Left ventricle myocardium superior (tissue), 1 donor: ENCODE measurements around the gene PREB. TPM values are rescaled to one million over a fixed set of nuclear protein-coding genes. Genes with fewer than 3 reads are reported as not detected.
"Not testable (repeated sequence)": the region's sequence is repeated elsewhere in the genome, so short reads cannot be mapped to it uniquely, and the experiment has no call there.

Source experiments
- ATAC-seq: fragments of 200-7000 bp; cut with Tn5 transposase; one replicate; pipeline ENCODE4 v1.9.1; 2020; ENCODE audit warnings: mild to moderate bottlenecking, moderate library complexity
- DNase-seq: peaks from one replicate; pipeline ENCODE4 v3.0.0-alpha.2; 2020
- intact Hi-C: fragments of 100-400 bp; cut with micrococcal nuclease; formaldehyde crosslinking; loops from one replicate; pipeline ENCODE4 v1.11.0; 2022
- long read RNA-seq: library from polyadenylated mRNA; unstranded; transcript quantifications from one replicate; pipeline ENCODE4 v2.0.0, GENCODE V29; 2021
- total RNA-seq: library from RNA; stranded (reverse); fragmentation: NEBNext Ultra II Directional; extraction: Animal tissue kit (Norgen Biotek cat#: 25700); gene quantifications from one replicate; pipeline ENCODE4 v1.2.1, GENCODE V29; 2021
- donor health status: DM: no; HTN: yes; CAD: no; lungs with severe emphysema.

Gene PREB
- total RNA-seq = 51.1 TPM
- long read RNA-seq, transcript PREB-201 (9 exons, 2,166 nt) = major isoform, 103 of 140 reads
- long read RNA-seq, transcript PREB-202 (8 exons, 1,910 nt) = minor isoform, 7 of 140 reads
- long read RNA-seq, partial matches to known transcripts = 18 of 140 reads
- long read RNA-seq, other reads (novel, unspliced or antisense) = 12 of 140 reads

GRCh38 chr2:27133905-27134780, at the start of gene PREB:
PREB (minus strand) TSS chr2:27134636; CDS start chr2:27134421, 215 bp downstream.
- intact Hi-C loops = no loop called here
- DNase-seq = peak; percentile 99
- peak; percentile 96 for ATAC-seq

- peak; percentile 43 for DNase-seq
- peak; percentile 75 for ATAC-seq
- intact Hi-C loops = loop anchor here (10.0 kb wide), 1 partner anchor 89 kb away; no protein-coding TSS in a partner anchor
These were observed 49.7 kb upstream of the PREB start for GRCh38 chr2:27184115-27184514.

- DNase-seq (no peak), ATAC-seq (no peak)
- intact Hi-C loops = loop anchor here (10.0 kb wide), 1 partner anchor 88 kb away; no protein-coding TSS in a partner anchor
These were observed 47.9 kb upstream of the PREB start for GRCh38 chr2:27182346-27182745.

- DNase-seq (no peak), ATAC-seq (no peak)
- intact Hi-C loops = no loop called here
These were observed 45.0 kb upstream of the PREB start for GRCh38 chr2:27179344-27180000.

- intact Hi-C loops = no loop called here
- no peak for ATAC-seq
These were observed 44.0 kb upstream of the PREB start for GRCh38 chr2:27178469-27178868.

GRCh38 chr2:27177441-27178351, 43.3 kb upstream of the PREB start:
- ATAC-seq (no peak), DNase-seq (no peak)
- intact Hi-C loops = no loop called here

More at GRCh38 chr2:27178469-27178868, 44.0 kb upstream of the PREB start:
- DNase-seq = no peak

- ATAC-seq = not testable (repeated sequence)
These were observed 41.3 kb upstream of the PREB start for GRCh38 chr2:27175781-27176180.

GRCh38 chr2:27175330-27175729, 40.9 kb upstream of the PREB start:
- DNase-seq (no peak), ATAC-seq (no peak)
- intact Hi-C loops = no loop called here

More at GRCh38 chr2:27175781-27176180, 41.3 kb upstream of the PREB start:
- intact Hi-C loops, DNase-seq: not testable (repeated sequence)

GRCh38 chr2:27174638-27175037, 40.2 kb upstream of the PREB start:
- DNase-seq (no peak), ATAC-seq (no peak)
- intact Hi-C loops = no loop called here

GRCh38 chr2:27171351-27171848, 37.0 kb upstream of the PREB start:
- DNase-seq = no peak
- ATAC-seq = no peak
- intact Hi-C loops = no loop called here

- no peak for DNase-seq
- no peak for ATAC-seq
- intact Hi-C loops = no loop called here
These were observed 36.3 kb upstream of the PREB start for GRCh38 chr2:27170581-27171337.

- intact Hi-C loops = no loop called here
- ATAC-seq = no peak
- no peak for DNase-seq
These were observed 30.7 kb upstream of the PREB start for GRCh38 chr2:27164960-27165763.

GRCh38 chr2:27162151-27163121, 28.0 kb upstream of the PREB start:
- ATAC-seq (no peak), DNase-seq (no peak)
- intact Hi-C loops = no loop called here

GRCh38 chr2:27160191-27160590, 25.8 kb upstream of the PREB start:
- DNase-seq (no peak), ATAC-seq (no peak)
- intact Hi-C loops = no loop called here

GRCh38 chr2:27159271-27159670, 24.8 kb upstream of the PREB start:
- intact Hi-C loops = no loop called here
- no peak for DNase-seq
- ATAC-seq = no peak

- intact Hi-C loops = no loop called here
- no peak for DNase-seq
- no peak for ATAC-seq
These were observed 24.0 kb upstream of the PREB start for GRCh38 chr2:27158468-27158867.
